Measurements from ENCODE around the gene COA7. TPM values are rescaled to one million over a fixed set of nuclear protein-coding genes. Genes with fewer than 3 reads are reported as not detected.
"Not testable (repeated sequence)": the region's sequence is repeated elsewhere in the genome, so short reads cannot be mapped to it uniquely, and the experiment has no call there.

COA7 gene
- total and polyA plus RNA-seq, 4 donors: 4.7 to 14.1 (median 8.7) TPM

- TF ChIP-seq, protein P1, sequence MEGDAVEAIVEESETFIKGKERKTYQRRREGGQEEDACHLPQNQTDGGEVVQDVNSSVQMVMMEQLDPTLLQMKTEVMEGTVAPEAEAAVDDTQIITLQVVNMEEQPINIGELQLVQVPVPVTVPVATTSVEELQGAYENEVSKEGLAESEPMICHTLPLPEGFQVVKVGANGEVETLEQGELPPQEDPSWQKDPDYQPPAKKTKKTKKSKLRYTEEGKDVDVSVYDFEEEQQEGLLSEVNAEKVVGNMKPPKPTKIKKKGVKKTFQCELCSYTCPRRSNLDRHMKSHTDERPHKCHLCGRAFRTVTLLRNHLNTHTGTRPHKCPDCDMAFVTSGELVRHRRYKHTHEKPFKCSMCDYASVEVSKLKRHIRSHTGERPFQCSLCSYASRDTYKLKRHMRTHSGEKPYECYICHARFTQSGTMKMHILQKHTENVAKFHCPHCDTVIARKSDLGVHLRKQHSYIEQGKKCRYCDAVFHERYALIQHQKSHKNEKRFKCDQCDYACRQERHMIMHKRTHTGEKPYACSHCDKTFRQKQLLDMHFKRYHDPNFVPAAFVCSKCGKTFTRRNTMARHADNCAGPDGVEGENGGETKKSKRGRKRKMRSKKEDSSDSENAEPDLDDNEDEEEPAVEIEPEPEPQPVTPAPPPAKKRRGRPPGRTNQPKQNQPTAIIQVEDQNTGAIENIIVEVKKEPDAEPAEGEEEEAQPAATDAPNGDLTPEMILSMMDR (IDR thresholded peaks at IDR 0.05; ENCODE audit: low read depth, low read length, missing input control): no peak
- TF ChIP-seq FOXA1 (IDR thresholded peaks at IDR 0.05) (no peak), RAD21 (IDR thresholded peaks at IDR 0.05) (no peak), HNF4G (IDR thresholded peaks at IDR 0.05) (no peak), RXRA (IDR thresholded peaks at IDR 0.05) (no peak), NR2F2 (IDR thresholded peaks at IDR 0.05) (no peak)
Measured at GRCh38 chr1:52686830-52687229, 11.3 kb downstream of the COA7 start (continued).

- WGBS: 58% methylated on average over 17 of the region's 17 CpGs
- H3K27ac ChIP-seq (ENCODE audit: low read depth in 1 of 2, low read length in 2 of 2): not testable (repeated sequence)
Measured at GRCh38 chr1:52686261-52686751, 11.8 kb downstream of the COA7 start.

DNA sequence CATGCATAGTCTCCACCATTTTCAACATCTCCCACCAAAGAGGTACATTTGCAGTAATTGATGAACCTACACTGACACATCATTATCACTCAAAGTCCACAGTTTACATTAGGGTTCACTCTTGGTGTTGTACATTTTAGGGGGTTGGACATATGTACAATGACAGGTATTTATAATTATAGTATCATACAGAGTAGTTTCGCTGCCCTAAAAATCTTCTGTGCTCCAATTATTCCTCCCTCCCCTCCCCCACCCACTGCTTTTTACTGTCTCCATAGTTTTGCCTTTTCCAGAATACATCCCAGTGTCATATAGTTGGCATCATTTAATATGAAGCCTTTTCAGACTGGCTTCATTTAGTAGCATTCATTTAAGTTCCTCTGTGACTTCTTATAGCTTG, 13.6 kb downstream of the COA7 start:
- Histone ChIP-seq H3K36me3 (ENCODE audit: control insufficient read depth in 4 of 4, insufficient read depth in 3 of 4, low read depth in 1 of 4, low read length in 3 of 4) (peaks cover 4 to 19% (median 14%) of the 10 kb centered on the region in 4 donors), H3K9me3 (ENCODE audit: control insufficient read depth in 4 of 4, low read length in 3 of 4) (no peaks in the 10 kb centered on the region), H3K9ac (ENCODE audit: low read depth in 1 of 2, low read length in 2 of 2) (no peak overlapping the region), H3K27me3 (ENCODE audit: control insufficient read depth in 4 of 4, insufficient read depth in 4 of 4, low read length in 3 of 4) (no peaks in the 10 kb centered on the region), H3K4me1 (ENCODE audit: control insufficient read depth in 4 of 4, insufficient read depth in 4 of 4, low read length in 3 of 4) (peaks cover 2 to 5% (median 3%) of the 10 kb centered on the region in 4 donors), H3K27ac (ENCODE audit: low read depth in 1 of 2, low read length in 2 of 2) (no peak overlapping the region), H3K4me3 (ENCODE audit: low read depth in 1 of 3, low read length in 3 of 3) (no peak overlapping the region)
- WGBS: 98% methylated on average over 1 of the region's 1 CpG
- DNase-seq (ENCODE audit: low spot score): no peak
- no peak for TF ChIP-seq REST (IDR thresholded peaks at IDR 0.05)
- TF ChIP-seq SP1 (IDR thresholded peaks at IDR 0.05): no peak
- TF ChIP-seq, protein P2, sequence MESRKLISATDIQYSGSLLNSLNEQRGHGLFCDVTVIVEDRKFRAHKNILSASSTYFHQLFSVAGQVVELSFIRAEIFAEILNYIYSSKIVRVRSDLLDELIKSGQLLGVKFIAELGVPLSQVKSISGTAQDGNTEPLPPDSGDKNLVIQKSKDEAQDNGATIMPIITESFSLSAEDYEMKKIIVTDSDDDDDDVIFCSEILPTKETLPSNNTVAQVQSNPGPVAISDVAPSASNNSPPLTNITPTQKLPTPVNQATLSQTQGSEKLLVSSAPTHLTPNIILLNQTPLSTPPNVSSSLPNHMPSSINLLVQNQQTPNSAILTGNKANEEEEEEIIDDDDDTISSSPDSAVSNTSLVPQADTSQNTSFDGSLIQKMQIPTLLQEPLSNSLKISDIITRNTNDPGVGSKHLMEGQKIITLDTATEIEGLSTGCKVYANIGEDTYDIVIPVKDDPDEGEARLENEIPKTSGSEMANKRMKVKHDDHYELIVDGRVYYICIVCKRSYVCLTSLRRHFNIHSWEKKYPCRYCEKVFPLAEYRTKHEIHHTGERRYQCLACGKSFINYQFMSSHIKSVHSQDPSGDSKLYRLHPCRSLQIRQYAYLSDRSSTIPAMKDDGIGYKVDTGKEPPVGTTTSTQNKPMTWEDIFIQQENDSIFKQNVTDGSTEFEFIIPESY (IDR thresholded peaks at IDR 0.05): no peak
- no peak for TF ChIP-seq EGR1 (IDR thresholded peaks at IDR 0.05; ENCODE audit: low read depth in 2 of 2)
- TF ChIP-seq RXRA (IDR thresholded peaks at IDR 0.05): no peak
- TF ChIP-seq GABPA (IDR thresholded peaks at IDR 0.05 in 1 of 2, conservative IDR thresholded peaks at IDR 0.05 in 1 of 2): no peak
- TF ChIP-seq TAF1 (conservative IDR thresholded peaks at IDR 0.05): no peak
- no peak for TF ChIP-seq HNF4A (conservative IDR thresholded peaks at IDR 0.05)
- TF ChIP-seq YY1 (IDR thresholded peaks at IDR 0.05): no peak
- TF ChIP-seq FOXA2 (IDR thresholded peaks at IDR 0.05): no peak
- TF ChIP-seq, protein P3, sequence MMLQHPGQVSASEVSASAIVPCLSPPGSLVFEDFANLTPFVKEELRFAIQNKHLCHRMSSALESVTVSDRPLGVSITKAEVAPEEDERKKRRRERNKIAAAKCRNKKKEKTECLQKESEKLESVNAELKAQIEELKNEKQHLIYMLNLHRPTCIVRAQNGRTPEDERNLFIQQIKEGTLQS (IDR thresholded peaks at IDR 0.05): no peak
- no peak for TF ChIP-seq NR2F2 (IDR thresholded peaks at IDR 0.05)
- TF ChIP-seq FOXA1 (IDR thresholded peaks at IDR 0.05): no peak
- TF ChIP-seq HNF4G (IDR thresholded peaks at IDR 0.05): no peak

More at GRCh38 chr1:52686261-52686751, 11.8 kb downstream of the COA7 start:
- H3K4me3 ChIP-seq (ENCODE audit: low read depth in 1 of 3, low read length in 3 of 3); H3K27me3 ChIP-seq (ENCODE audit: control insufficient read depth in 4 of 4, insufficient read depth in 4 of 4, low read length in 3 of 4); H3K4me1 ChIP-seq (ENCODE audit: control insufficient read depth in 4 of 4, insufficient read depth in 4 of 4, low read length in 3 of 4); H3K9me3 ChIP-seq (ENCODE audit: control insufficient read depth in 4 of 4, low read length in 3 of 4); H3K9ac ChIP-seq (ENCODE audit: low read depth in 1 of 2, low read length in 2 of 2): not testable (repeated sequence)
- H3K36me3 ChIP-seq (ENCODE audit: control insufficient read depth in 4 of 4, insufficient read depth in 3 of 4, low read depth in 1 of 4, low read length in 3 of 4): peaks cover 4 to 21% (median 18%) of the 10 kb centered on the region in 4 donors
- peak; percentile 89 to 91 for TF ChIP-seq RAD21 (IDR thresholded peaks at IDR 0.05)
- peak in 1 of 2 donors; percentile 23 for TF ChIP-seq RXRA (IDR thresholded peaks at IDR 0.05)
- peak; percentile 8 for TF ChIP-seq SP1 (IDR thresholded peaks at IDR 0.05)
- TF ChIP-seq, protein P1 (IDR thresholded peaks at IDR 0.05; ENCODE audit: low read depth, low read length, missing input control): peak; percentile 70
- DNase-seq (ENCODE audit: low spot score): peak; percentile 62
